Activated T-helper 1 cell treated with anti-CD3 and anti-CD28 coated beads, Interleukin-12 subunit alpha, Interleukin-12 subunit beta, Interleukin-2, Interleukin-4 antibody, amounts not matched to agents 30 ng/mL and 10 ng/mL and 1 ng/mL, durations not matched to agents 14 hours and 24 hours and 36 hours (primary cell): ENCODE data around the gene RFPL2. TPM values are rescaled to one million over a fixed set of nuclear protein-coding genes. Genes with fewer than 3 reads are reported as not detected.
"Not testable (repeated sequence)": the region's sequence is repeated elsewhere in the genome, so short reads cannot be mapped to it uniquely, and the experiment has no call there.

ENCODE experiments used
- DNase-seq: peaks from one replicate; pipeline ENCODE4 v3.0.0; 2021; ENCODE audit warnings: low spot score
- H3K27ac Mint-ChIP-seq: one replicate; pipeline ENCODE4 v1.8.0; 2021; ENCODE audit warnings: mild to moderate bottlenecking, mixed read lengths
- H3K27me3 Mint-ChIP-seq: one replicate; pipeline ENCODE4 v1.8.0; 2022; ENCODE audit warnings: mild to moderate bottlenecking, moderate library complexity, mixed read lengths; ENCODE audit not compliant: insufficient read depth
- H3K36me3 Mint-ChIP-seq: one replicate; pipeline ENCODE4 v1.8.0; 2021; ENCODE audit warnings: low read depth, mixed read lengths
- H3K4me1 Mint-ChIP-seq: one replicate; pipeline ENCODE4 v1.8.0; 2021; ENCODE audit warnings: low read depth, mixed read lengths
- H3K4me3 Mint-ChIP-seq: one replicate; pipeline ENCODE4 v1.8.0; 2021; ENCODE audit warnings: mild to moderate bottlenecking, moderate library complexity, mixed read lengths
- H3K9me3 Mint-ChIP-seq: one replicate; pipeline ENCODE4 v1.8.0; 2021; ENCODE audit warnings: mixed read lengths
- intact Hi-C: fragments of 100-400 bp; cut with micrococcal nuclease; formaldehyde crosslinking; loops from one replicate; pipeline ENCODE4 v1.15.1; 2024
- total RNA-seq: library from RNA; stranded (reverse); gene quantifications from 2 replicates; pipeline ENCODE4 v1.2.3, GENCODE V29; 2022

The RFPL2 gene
- total RNA-seq, 1 donor from 2014 or later: 0.26 TPM

GRCh38 chr22:32175683-32176644 is 28.9 kb downstream of the RFPL2 start:
- H3K4me1 Mint-ChIP-seq: no peaks in the 10 kb centered on the region
- intact Hi-C loops: no loop called here
- no peaks in the 10 kb centered on the region for H3K36me3 Mint-ChIP-seq
- H3K27me3 Mint-ChIP-seq: peaks cover 32% of the 10 kb centered on the region
- no peak overlapping the region for H3K27ac Mint-ChIP-seq
- no peak overlapping the region for H3K4me3 Mint-ChIP-seq
- H3K9me3 Mint-ChIP-seq: no peaks in the 10 kb centered on the region
- DNase-seq: no peak

- intact Hi-C loops: no loop called here
- Mint-ChIP-seq H3K4me3 (no peak overlapping the region), H3K27me3 (peaks cover 32% of the 10 kb centered on the region), H3K4me1 (no peaks in the 10 kb centered on the region), H3K9me3 (no peaks in the 10 kb centered on the region), H3K36me3 (no peaks in the 10 kb centered on the region), H3K27ac (no peak overlapping the region)
- DNase-seq: no peak
Observed at GRCh38 chr22:32175115-32175514, 29.8 kb downstream of the RFPL2 start.

GRCh38 chr22:32165681-32166080 is 39.2 kb downstream of the RFPL2 start:
- intact Hi-C loops: no loop called here
- Mint-ChIP-seq H3K27me3 (peaks cover 16% of the 10 kb centered on the region), H3K27ac (no peak overlapping the region), H3K4me1 (peaks cover 12% of the 10 kb centered on the region), H3K36me3 (no peaks in the 10 kb centered on the region), H3K9me3 (no peaks in the 10 kb centered on the region), H3K4me3 (no peak overlapping the region)
- no peak for DNase-seq

- Mint-ChIP-seq H3K4me3 (no peak overlapping the region), H3K9me3 (no peaks in the 10 kb centered on the region), H3K27ac (no peak overlapping the region), H3K27me3 (peaks cover 16% of the 10 kb centered on the region), H3K4me1 (peaks cover 12% of the 10 kb centered on the region), H3K36me3 (no peaks in the 10 kb centered on the region)
- intact Hi-C loops: no loop called here
- DNase-seq: no peak
Observed at GRCh38 chr22:32164075-32164860, 40.6 kb downstream of the RFPL2 start.

- H3K4me3 Mint-ChIP-seq, intact Hi-C loops, H3K36me3 Mint-ChIP-seq: not testable (repeated sequence)
Observed at GRCh38 chr22:32160411-32160810, 44.5 kb downstream of the RFPL2 start.

GRCh38 chr22:32158712-32159533 is 46.0 kb downstream of the RFPL2 start, which contains the start of gene C22orf42:
Gene C22orf42, minus strand, starts transcription at chr22:32159303. Its CDS starts 88 bp downstream, at chr22:32159215.
- Mint-ChIP-seq H3K4me3 (no peak within 1 kb of the TSS), H3K27ac (no peak within 1 kb of the TSS), H3K27me3 (peaks cover 34% of the 10 kb centered on the region), H3K9me3 (no peaks in the 10 kb centered on the region), H3K36me3 (no peaks in the 10 kb centered on the region), H3K4me1 (peaks cover 8% of the 10 kb centered on the region)
- intact Hi-C loops: no loop called here
- DNase-seq: no peak

More at GRCh38 chr22:32160411-32160810, 44.5 kb downstream of the RFPL2 start:
- not testable (repeated sequence) for DNase-seq, H3K4me1 Mint-ChIP-seq, H3K9me3 Mint-ChIP-seq, H3K27ac Mint-ChIP-seq
- H3K27me3 Mint-ChIP-seq: peaks cover 30% of the 10 kb centered on the region

GRCh38 chr22:32157632-32158031 is 47.2 kb downstream of the RFPL2 start:
- H3K4me1 Mint-ChIP-seq: peaks cover 16% of the 10 kb centered on the region
- intact Hi-C loops, H3K36me3 Mint-ChIP-seq, H3K27ac Mint-ChIP-seq, H3K9me3 Mint-ChIP-seq, H3K4me3 Mint-ChIP-seq, DNase-seq: not testable (repeated sequence)
- peaks cover 23% of the 10 kb centered on the region for H3K27me3 Mint-ChIP-seq

- H3K4me3 Mint-ChIP-seq, intact Hi-C loops, H3K27ac Mint-ChIP-seq, DNase-seq, H3K9me3 Mint-ChIP-seq, H3K36me3 Mint-ChIP-seq: not testable (repeated sequence)
- Mint-ChIP-seq H3K27me3 (peaks cover 19% of the 10 kb centered on the region), H3K4me1 (peaks cover 38% of the 10 kb centered on the region)
Observed at GRCh38 chr22:32154727-32155126, 50.1 kb downstream of the RFPL2 start.

- Mint-ChIP-seq H3K4me1 (peaks cover 43% of the 10 kb centered on the region), H3K27me3 (peaks cover 14% of the 10 kb centered on the region)
- DNase-seq, intact Hi-C loops, H3K36me3 Mint-ChIP-seq, H3K9me3 Mint-ChIP-seq, H3K4me3 Mint-ChIP-seq, H3K27ac Mint-ChIP-seq: not testable (repeated sequence)
Observed at GRCh38 chr22:32151641-32152040, 53.2 kb downstream of the RFPL2 start.

GRCh38 chr22:32150647-32151046 is 54.2 kb downstream of the RFPL2 start:
- DNase-seq, H3K36me3 Mint-ChIP-seq, intact Hi-C loops, H3K27me3 Mint-ChIP-seq, H3K9me3 Mint-ChIP-seq, H3K4me3 Mint-ChIP-seq: not testable (repeated sequence)
- H3K4me1 Mint-ChIP-seq: peaks cover 43% of the 10 kb centered on the region
- peak overlapping the region; percentile 41 for H3K27ac Mint-ChIP-seq

GRCh38 chr22:32148372-32148771 is 56.5 kb downstream of the RFPL2 start:
- peaks cover 52% of the 10 kb centered on the region for H3K4me1 Mint-ChIP-seq
- not testable (repeated sequence) for H3K27ac Mint-ChIP-seq, H3K9me3 Mint-ChIP-seq

GRCh38 chr22:32147128-32147527 is 57.7 kb downstream of the RFPL2 start:
- H3K27me3 Mint-ChIP-seq, H3K9me3 Mint-ChIP-seq, intact Hi-C loops, H3K36me3 Mint-ChIP-seq, DNase-seq, H3K27ac Mint-ChIP-seq, H3K4me3 Mint-ChIP-seq: not testable (repeated sequence)
- H3K4me1 Mint-ChIP-seq: peaks cover 53% of the 10 kb centered on the region

More at GRCh38 chr22:32148372-32148771, 56.5 kb downstream of the RFPL2 start:
- H3K36me3 Mint-ChIP-seq, H3K4me3 Mint-ChIP-seq, H3K27me3 Mint-ChIP-seq, intact Hi-C loops, DNase-seq: not testable (repeated sequence)
